Measurements from ENCODE around the gene ITPR1. TPM values are rescaled to one million over a fixed set of nuclear protein-coding genes. Genes with fewer than 3 reads are reported as not detected.

The ITPR1 gene
- total RNA-seq, 2 experiments from 2014 or later, result 58.4 to 59.5 TPM

DNA sequence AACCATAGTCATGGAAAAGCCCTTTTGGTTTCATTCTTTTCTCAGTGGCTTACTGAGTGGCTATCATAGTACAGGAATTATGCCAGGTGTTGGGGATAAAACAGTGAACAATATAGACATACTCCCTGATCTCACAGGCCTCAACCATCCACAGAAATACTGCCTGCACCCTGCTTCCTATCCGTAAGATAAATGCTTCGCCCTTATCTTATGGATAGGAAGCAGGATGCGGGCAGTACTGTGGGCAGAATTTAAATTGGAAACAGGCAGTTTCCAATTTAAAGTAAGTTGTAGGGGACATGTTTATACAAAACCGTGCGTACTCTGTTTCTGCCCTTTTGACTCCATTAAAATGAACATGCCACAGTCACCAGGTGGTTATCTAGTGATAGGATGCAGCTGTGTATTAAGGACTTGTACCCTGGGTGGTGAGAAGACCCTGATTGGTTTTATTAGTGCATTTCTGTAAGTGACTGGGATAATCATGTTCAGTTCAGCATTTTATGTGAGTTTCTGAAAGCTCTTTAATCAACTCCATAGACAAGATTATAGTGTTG lies 344.3 kb downstream of the ITPR1 start:
- peak overlapping the region; percentile 65 for H3K4me3 Mint-ChIP-seq
- peaks cover 90% of the 10 kb centered on the region for H3K4me1 Mint-ChIP-seq
- no peaks in the 10 kb centered on the region for H3K9me3 Mint-ChIP-seq
- no peak for DNase-seq
- no peaks in the 10 kb centered on the region for H3K27me3 Mint-ChIP-seq
- H3K27ac Mint-ChIP-seq, result peak overlapping the region; percentile 100
- peaks cover 78% of the 10 kb centered on the region for H3K36me3 Mint-ChIP-seq

DNA sequence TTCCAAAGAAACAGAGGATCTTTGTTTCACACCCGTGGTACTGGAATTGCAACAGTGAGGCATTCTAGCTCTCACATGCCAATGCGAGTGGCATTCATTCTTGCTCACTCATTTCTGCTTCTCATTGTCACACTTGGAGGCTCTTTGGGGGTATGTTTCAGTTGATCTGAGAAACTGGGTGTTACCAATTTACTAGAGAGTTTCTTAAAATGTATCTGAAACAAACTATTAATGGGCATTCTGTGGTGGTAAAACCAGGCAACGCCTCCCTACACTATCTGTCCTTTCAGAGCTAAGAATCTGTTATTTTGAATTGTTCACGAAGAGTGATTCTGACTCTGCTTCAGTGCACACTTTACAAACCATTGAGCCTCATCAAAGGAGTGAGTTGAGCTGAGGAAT lies 345.5 kb downstream of the ITPR1 start:
- Mint-ChIP-seq H3K4me1 (peaks cover 91% of the 10 kb centered on the region), H3K9me3 (peaks cover 3% of the 10 kb centered on the region), H3K36me3 (peaks cover 79% of the 10 kb centered on the region), H3K4me3 (no peak overlapping the region), H3K27ac (peak overlapping the region; percentile 72), H3K27me3 (no peaks in the 10 kb centered on the region)
- DNase-seq, result no peak

DNA sequence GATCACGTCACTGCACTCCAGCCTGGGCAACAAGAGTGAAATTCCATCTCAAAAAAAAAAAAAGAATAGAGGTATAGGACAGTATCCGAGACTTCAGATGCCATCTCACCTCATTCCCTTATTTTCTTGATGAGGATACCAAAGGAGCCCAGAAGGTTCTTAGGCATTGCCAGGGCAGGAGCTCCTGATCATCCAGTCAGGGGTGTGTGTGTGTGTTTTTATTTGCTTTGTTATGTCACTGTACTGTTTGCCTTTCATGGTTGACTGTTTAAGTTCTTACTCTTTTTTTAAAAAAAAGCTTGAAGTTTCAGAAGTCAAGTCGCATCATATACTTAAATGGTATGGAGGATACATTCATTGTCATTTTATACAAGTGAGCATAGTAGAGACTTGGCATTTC lies 346.1 kb downstream of the ITPR1 start:
- H3K36me3 Mint-ChIP-seq, result peaks cover 77% of the 10 kb centered on the region

DNA sequence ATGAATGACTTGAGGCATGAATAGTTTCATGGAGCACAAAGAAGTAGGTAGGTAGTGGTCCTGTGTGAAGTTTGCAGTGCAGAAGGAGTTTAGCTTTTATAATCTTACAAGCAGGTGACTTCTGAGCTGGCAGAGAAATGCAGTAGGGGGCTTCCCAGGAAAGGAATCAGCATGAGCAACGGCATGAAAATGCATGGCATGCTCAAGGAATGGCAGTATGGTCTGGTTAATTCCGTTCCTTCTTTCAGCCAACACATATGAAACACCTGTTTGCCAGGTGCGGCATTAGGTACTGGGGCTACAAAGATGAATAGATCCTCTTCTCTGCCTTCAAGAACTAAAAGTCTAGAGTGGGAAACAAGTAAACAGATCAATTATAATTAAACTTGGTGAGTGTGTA lies 348.1 kb downstream of the ITPR1 start:
- H3K4me3 Mint-ChIP-seq, result no peak overlapping the region
- peak overlapping the region; percentile 98 for H3K27ac Mint-ChIP-seq
- H3K27me3 Mint-ChIP-seq, result no peaks in the 10 kb centered on the region
- no peak for DNase-seq
- peaks cover 3% of the 10 kb centered on the region for H3K9me3 Mint-ChIP-seq
- peaks cover 91% of the 10 kb centered on the region for H3K4me1 Mint-ChIP-seq
- H3K36me3 Mint-ChIP-seq, result peaks cover 77% of the 10 kb centered on the region

More for the DNA sequence above, 346.1 kb downstream of the ITPR1 start:
- no peak for DNase-seq
- Mint-ChIP-seq H3K4me3 (no peak overlapping the region), H3K27me3 (no peaks in the 10 kb centered on the region), H3K9me3 (peaks cover 3% of the 10 kb centered on the region), H3K4me1 (peaks cover 90% of the 10 kb centered on the region), H3K27ac (no peak overlapping the region)

DNA sequence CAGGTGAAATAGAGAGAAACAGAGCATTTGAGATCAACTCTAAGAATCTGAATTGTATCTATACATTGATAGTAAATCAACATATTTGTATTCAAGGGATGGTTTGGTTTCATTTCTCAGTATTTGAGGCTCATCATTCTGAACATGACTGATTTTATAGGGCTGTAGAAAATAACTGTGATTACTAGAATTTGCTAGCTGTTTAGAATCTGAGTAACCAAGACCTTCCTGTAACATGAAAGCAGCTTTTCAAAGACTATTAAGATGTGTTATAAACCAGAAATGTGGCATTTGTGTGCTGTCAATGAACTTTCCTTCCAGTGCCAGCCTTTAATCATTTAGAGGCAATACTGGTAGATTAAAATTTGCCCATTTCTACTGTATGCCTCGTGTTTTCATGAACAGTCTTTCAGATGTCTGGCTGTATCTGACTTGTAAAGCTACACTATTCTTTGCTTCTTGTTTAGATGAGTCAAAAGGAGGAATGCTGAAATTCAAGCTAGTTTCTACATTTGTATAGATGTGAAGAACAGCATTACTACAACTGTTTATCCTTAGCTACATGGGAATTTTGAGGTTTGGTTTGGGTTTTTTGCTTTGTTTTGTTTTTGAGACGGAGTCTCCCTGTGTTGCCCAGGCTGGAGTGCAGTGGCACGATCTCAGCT lies 348.8 kb downstream of the ITPR1 start:
- Mint-ChIP-seq H3K27me3 (no peaks in the 10 kb centered on the region), H3K27ac (peak overlapping the region; percentile 98), H3K4me3 (no peak overlapping the region), H3K36me3 (peaks cover 73% of the 10 kb centered on the region), H3K4me1 (peaks cover 89% of the 10 kb centered on the region), H3K9me3 (peaks cover 3% of the 10 kb centered on the region)
- no peak for DNase-seq

DNA sequence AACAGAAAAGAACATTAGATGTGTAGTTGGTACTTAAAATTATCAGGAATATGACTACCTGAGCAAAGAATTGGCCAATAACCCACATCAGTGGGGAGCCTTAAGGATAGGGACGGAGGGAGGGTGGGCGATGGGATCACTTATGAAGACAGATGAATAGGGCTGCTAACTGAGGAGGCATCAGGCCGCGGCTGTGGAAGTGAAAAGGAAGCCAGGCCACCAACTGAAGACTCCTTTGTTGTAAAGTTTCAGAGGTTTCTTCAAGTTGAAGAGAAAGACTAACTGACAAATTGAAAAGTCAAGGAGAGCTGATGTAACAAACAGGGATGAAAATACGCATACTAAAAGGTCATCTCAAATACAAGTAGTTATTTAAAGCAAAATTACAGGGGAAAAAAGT lies 350.5 kb downstream of the ITPR1 start:
- Mint-ChIP-seq H3K27ac (peak overlapping the region; percentile 98), H3K4me1 (peaks cover 92% of the 10 kb centered on the region), H3K4me3 (peak overlapping the region; percentile 6), H3K9me3 (peaks cover 3% of the 10 kb centered on the region), H3K36me3 (peaks cover 67% of the 10 kb centered on the region), H3K27me3 (no peaks in the 10 kb centered on the region)
- no peak for DNase-seq

DNA sequence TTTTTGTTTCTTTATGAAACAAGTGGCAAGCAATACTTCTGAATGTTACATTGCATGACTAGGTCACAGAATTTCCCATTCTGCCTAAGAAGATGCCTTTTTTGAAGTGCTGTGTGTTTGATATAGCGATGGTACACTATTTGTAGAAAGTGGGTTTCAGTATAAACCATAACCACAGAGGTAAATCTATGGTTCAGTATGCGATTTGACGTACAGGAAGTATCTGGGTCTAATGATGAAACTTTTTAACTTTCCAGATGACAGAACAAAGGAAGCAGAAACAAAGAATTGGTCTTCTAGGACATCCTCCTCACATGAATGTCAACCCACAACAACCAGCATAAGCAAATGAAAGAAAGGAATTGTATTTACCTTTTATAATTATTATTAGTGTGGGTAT lies 352.7 kb downstream of the ITPR1 start:
- peaks cover 3% of the 10 kb centered on the region for H3K9me3 Mint-ChIP-seq
- DNase-seq, result no peak
- peaks cover 62% of the 10 kb centered on the region for H3K36me3 Mint-ChIP-seq
- H3K4me1 Mint-ChIP-seq, result peaks cover 96% of the 10 kb centered on the region
- no peaks in the 10 kb centered on the region for H3K27me3 Mint-ChIP-seq
- peak overlapping the region; percentile 35 for H3K4me3 Mint-ChIP-seq
- H3K27ac Mint-ChIP-seq, result peak overlapping the region; percentile 98

DNA sequence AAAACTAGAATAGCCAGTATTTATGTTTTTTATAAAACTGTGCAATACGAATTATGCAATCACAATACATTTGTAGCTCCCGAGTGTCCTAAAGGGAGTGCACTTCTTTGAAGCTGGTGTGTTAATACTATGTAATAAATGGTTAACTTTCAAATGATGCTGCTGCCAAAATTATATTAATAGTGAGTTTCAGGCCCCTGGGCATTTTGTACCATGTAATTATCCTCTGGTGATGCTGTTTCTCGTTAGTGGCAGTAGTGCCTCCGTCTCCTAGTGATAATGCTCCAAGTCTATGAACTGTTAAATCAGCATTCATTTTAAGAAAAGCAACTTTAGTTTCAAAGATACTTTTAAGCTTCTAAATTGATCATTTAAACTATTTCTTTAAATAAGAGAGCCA lies 353.4 kb downstream of the ITPR1 start:
- H3K4me3 Mint-ChIP-seq, result no peak overlapping the region
- no peak for DNase-seq
- peaks cover 59% of the 10 kb centered on the region for H3K36me3 Mint-ChIP-seq
- no peaks in the 10 kb centered on the region for H3K27me3 Mint-ChIP-seq
- peak overlapping the region; percentile 98 for H3K27ac Mint-ChIP-seq
- H3K4me1 Mint-ChIP-seq, result peaks cover 96% of the 10 kb centered on the region
- peaks cover 3% of the 10 kb centered on the region for H3K9me3 Mint-ChIP-seq

DNA sequence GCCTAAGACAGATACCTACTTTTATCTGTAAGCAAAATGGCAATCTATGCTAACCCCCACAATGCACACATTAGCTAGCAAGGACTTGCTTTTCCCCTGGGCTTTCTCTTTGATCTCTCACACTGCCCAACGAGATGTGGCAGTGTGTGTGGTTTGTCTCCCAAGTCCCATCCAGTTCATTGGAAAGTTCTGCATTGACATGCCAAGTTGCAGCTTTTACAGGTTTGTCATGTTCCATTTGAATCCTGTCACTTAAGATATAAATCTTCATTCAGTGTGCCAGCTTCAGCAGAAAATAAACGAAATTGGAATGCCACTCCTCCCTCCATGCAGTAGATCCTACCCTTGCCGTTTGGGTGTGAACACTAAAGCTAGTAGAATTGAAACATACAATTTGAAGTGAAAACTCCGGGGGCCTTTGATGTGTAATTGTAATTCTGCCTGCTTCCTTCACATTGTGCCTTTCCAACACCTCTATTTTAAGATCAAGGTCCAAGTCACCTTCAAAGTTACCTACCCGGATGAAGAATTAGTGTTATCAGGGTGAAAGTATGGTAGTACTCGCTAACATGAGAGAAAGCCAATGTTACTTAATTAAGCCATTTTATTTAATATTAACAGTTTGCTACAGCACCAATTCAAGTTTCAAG lies 355.2 kb downstream of the ITPR1 start:
- DNase-seq, result no peak
- Mint-ChIP-seq H3K27me3 (no peaks in the 10 kb centered on the region), H3K27ac (peak overlapping the region; percentile 98), H3K4me1 (peaks cover 92% of the 10 kb centered on the region), H3K4me3 (peak overlapping the region; percentile 63), H3K36me3 (peaks cover 55% of the 10 kb centered on the region), H3K9me3 (peaks cover 2% of the 10 kb centered on the region)

DNA sequence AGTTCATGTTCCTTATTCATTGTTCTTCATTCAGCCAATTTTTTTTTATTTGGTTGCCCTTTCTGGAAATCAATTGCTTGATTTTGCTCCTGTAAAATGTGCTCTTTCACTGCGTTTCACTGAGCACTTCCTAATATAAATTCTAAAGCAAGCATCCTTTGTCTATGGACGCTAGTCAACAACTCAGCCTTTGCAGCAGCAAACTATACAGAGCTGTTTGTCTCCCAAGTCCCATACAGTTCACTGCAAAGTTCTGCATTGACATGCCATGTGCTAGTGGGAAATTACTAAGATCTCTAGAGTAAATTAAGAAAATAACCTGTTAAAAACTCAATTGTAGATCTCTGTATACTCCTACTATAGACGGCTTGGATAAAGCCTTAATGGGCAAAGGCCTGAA lies 356.0 kb downstream of the ITPR1 start:
- H3K9me3 Mint-ChIP-seq, result no peaks in the 10 kb centered on the region
- H3K4me1 Mint-ChIP-seq, result peaks cover 93% of the 10 kb centered on the region
- no peaks in the 10 kb centered on the region for H3K27me3 Mint-ChIP-seq
- H3K36me3 Mint-ChIP-seq, result peaks cover 54% of the 10 kb centered on the region
- peak overlapping the region; percentile 98 for H3K27ac Mint-ChIP-seq
- DNase-seq, result no peak
- H3K4me3 Mint-ChIP-seq, result peak overlapping the region; percentile 11

DNA sequence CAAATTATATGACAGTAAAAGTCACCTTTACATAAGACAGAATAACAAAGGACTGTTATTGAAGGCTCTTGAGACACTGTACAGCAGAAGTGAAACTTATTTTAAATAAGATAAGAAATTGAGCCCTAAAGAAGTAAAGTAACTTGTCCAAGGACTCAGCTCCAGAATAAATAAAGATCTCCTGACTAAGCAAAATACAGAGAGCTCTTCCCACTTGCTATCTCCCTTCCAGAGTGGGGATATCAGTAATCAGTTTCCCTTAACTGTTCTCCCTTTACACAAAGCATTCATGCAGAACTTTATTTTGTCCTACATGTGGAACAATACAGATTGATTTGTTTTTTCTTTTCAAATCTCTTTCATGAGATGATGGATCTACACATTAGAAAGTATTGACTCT lies 356.6 kb downstream of the ITPR1 start:
- H3K27ac Mint-ChIP-seq, result peak overlapping the region; percentile 98
- H3K36me3 Mint-ChIP-seq, result peaks cover 51% of the 10 kb centered on the region
- H3K9me3 Mint-ChIP-seq, result peaks cover 2% of the 10 kb centered on the region
- peaks cover 90% of the 10 kb centered on the region for H3K4me1 Mint-ChIP-seq
- DNase-seq, result no peak
- peak overlapping the region; percentile 68 for H3K4me3 Mint-ChIP-seq
- H3K27me3 Mint-ChIP-seq, result no peaks in the 10 kb centered on the region

DNA sequence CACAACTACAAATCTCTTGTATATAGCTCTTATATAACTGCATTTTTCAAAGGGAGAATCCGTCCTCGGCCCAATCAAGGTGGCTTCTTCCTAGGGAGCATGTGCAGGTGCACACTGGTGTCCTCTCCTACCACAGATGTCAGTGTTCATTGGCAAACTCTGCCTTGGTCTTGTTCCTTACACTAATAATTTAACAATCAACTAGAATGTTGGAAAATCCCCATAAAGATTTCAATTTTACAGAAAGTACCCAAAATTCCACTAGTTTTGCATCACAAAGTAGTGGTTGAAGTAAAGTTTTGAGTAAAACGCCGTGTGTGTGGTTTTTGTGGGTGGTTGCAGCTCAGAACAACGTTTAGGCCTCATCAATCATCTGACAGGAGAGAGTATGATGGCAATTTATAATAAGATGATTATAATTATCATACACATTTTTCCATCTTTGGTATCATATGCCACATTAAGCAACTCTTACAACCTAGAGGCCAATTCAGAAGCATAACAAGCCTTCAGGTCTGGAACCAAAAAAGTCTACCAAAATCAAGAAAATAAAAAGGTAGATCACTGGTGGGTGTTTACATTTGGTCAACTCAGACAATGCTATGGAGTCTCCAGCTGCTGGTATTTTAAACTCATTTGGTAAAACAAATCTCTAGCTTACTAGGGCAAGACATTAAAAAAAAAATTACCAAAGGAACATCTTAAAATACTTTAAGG lies 357.2 kb downstream of the ITPR1 start:
- peak overlapping the region; percentile 68 for H3K4me3 Mint-ChIP-seq
- peak overlapping the region; percentile 98 for H3K27ac Mint-ChIP-seq
- H3K27me3 Mint-ChIP-seq, result no peaks in the 10 kb centered on the region
- H3K4me1 Mint-ChIP-seq, result peaks cover 89% of the 10 kb centered on the region
- peaks cover 6% of the 10 kb centered on the region for H3K9me3 Mint-ChIP-seq
- peak; percentile 71 for DNase-seq
- peaks cover 51% of the 10 kb centered on the region for H3K36me3 Mint-ChIP-seq

DNA sequence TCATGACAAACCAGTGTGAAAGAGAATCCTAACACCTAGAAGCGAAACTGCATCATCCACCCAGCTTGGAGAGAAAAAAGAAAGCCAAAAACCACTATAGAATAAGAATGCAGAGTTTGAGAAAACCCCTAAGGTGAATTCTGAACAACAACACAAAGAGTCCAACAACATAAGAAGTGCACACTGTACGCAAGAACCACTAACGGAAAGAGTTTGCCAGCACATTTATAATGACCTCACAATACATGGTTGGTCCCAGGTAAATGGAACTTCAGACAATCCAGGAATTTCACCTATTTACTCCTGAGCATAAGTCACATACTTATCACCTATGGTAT lies 357.7 kb downstream of the ITPR1 start:
- peaks cover 89% of the 10 kb centered on the region for H3K4me1 Mint-ChIP-seq
- peak overlapping the region; percentile 68 for H3K4me3 Mint-ChIP-seq
- peaks cover 11% of the 10 kb centered on the region for H3K9me3 Mint-ChIP-seq
- no peaks in the 10 kb centered on the region for H3K27me3 Mint-ChIP-seq
- H3K27ac Mint-ChIP-seq, result peak overlapping the region; percentile 98
- DNase-seq, result no peak
- H3K36me3 Mint-ChIP-seq, result peaks cover 57% of the 10 kb centered on the region

DNA sequence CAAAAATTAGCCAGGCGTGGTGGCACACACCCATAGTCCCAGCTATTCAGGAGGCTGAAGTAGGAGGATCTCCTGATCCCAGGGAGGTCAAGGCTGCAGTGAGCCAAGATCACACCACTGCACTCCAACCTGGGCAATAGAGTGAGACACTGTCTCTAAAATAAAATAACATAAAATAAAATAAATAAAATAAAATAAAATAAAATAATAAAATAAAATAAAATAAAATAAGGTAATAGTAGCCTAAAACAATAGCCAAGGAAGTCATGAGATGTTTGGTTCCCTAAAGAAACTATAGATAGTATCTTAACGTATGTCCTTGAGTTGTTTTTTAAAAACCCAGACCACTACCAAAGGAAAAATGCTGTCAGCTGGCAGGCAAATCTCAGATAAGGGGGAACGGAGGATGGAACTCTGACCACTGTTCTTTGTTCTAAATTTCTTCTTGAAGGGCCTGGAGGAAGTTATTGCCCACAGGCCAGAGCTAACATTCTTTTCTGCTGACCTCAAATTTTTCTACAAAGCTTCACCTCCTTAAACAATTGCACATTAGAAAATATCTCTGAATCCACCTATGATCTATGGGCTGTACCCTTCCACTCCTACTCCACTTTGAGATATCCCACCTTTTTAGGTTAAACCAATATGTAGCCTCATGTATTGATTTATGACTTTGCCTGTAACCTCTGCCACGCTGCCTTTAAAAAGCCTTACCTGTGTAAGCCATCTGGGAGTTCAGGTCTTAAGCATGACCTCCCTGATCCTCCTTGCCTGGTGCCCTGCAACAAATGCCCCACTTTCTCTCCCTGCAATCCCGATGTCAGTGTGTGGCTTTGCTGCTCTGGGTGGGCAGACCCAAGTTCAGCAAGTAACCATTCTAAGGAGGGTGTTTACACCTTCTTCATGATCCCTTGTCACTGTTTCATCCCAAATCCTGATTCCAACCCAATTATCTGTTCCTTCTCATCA lies 359.9 kb downstream of the ITPR1 start:
- Mint-ChIP-seq H3K27me3 (no peaks in the 10 kb centered on the region), H3K9me3 (peaks cover 22% of the 10 kb centered on the region), H3K4me1 (peaks cover 80% of the 10 kb centered on the region), H3K4me3 (peak overlapping the region; percentile 63), H3K27ac (peak overlapping the region; percentile 98), H3K36me3 (peaks cover 69% of the 10 kb centered on the region)
- DNase-seq, result no peak
